Subcutaneous abdominal adipose tissue (tissue), 5 donors: Measurements from ENCODE around the gene GPC1.

ENCODE experiments used
- H3K27ac ChIP-seq: one replicate; pipeline ENCODE4 v1.7.0; 2013; ENCODE audit warnings: low read depth, mild to moderate bottlenecking, inconsistent platforms, low read length, moderate library complexity
- H3K27me3 ChIP-seq, 5 donors: one replicate each; pipeline ENCODE4 v1.7.0; 2013; ENCODE audit warnings: low read length in 5 of 5, inconsistent platforms in 1 of 5; ENCODE audit not compliant: control insufficient read depth in 5 of 5, insufficient read depth in 4 of 5
- H3K36me3 ChIP-seq, 5 donors: one replicate each; pipeline ENCODE4 v1.7.0; 2013; ENCODE audit warnings: low read length in 5 of 5; ENCODE audit not compliant: control insufficient read depth in 5 of 5, insufficient read depth in 5 of 5
- H3K4me1 ChIP-seq, 5 donors: one replicate each; pipeline ENCODE4 v1.7.0; 2013; ENCODE audit warnings: low read length in 5 of 5, mild to moderate bottlenecking in 3 of 5, moderate library complexity in 1 of 5; ENCODE audit not compliant: control insufficient read depth in 5 of 5, insufficient read depth in 5 of 5
- H3K4me3 ChIP-seq, 5 donors: one replicate each; pipeline ENCODE4 v1.7.0; 2013; ENCODE audit warnings: low read length in 5 of 5, low read depth in 1 of 5
- H3K9ac ChIP-seq, 5 donors: one replicate each; pipeline ENCODE4 v1.7.0; 2013; ENCODE audit warnings: low read length in 5 of 5, mild to moderate bottlenecking in 4 of 5, moderate library complexity in 3 of 5
- H3K9me3 ChIP-seq, 5 donors: one replicate each; pipeline ENCODE4 v1.7.0; 2013; ENCODE audit warnings: low read length in 5 of 5; ENCODE audit not compliant: control insufficient read depth in 5 of 5
- donor health status: healthy.
- donor health status: healthy.
- donor health status: healthy.
- donor health status: healthy.
- donor health status: healthy.

Gene GPC1

DNA sequence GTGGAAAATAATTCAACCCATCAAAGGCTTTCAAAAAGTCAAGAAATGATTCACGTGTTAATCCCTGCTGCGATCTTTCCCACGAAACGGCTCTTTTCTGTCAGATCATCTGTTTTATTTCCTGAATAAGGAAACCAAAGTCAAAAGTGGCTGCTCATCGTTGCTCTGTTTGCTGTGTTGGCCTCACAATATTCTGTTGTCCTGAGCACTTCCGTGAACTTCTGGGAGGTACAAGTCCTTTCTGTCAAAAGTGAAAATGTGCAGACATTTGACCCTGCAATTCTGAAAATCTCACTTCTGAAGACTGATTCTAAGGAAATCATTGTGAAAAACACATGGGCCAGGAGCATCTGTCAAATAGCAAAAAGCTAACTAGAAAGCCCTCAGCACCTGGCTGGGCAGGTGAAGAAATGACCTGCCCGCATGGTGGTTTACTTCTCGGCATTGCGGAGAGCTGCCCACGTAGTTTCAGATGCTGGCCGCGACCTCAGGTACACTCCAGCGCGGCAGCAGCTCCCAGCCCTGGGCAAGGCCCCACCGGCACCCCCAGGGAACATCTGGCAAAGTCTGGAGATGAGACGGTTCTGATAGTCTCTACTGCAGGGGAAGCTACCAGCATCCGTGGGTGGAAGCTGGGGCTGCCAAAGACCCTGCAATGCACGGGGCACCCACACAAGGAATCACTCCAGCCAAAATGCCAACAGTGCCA lies 31.9 kb upstream of the GPC1 start:
- H3K4me3 ChIP-seq, result no peak overlapping the region
- peaks cover 0 to 15% (median 9%) of the 10 kb centered on the region in 5 donors for H3K27me3 ChIP-seq
- H3K4me1 ChIP-seq, result no peaks in the 10 kb centered on the region
- no peak overlapping the region for H3K9ac ChIP-seq
- no peaks in the 10 kb centered on the region for H3K36me3 ChIP-seq
- no peak overlapping the region for H3K27ac ChIP-seq
- H3K9me3 ChIP-seq, result no peaks in the 10 kb centered on the region

DNA sequence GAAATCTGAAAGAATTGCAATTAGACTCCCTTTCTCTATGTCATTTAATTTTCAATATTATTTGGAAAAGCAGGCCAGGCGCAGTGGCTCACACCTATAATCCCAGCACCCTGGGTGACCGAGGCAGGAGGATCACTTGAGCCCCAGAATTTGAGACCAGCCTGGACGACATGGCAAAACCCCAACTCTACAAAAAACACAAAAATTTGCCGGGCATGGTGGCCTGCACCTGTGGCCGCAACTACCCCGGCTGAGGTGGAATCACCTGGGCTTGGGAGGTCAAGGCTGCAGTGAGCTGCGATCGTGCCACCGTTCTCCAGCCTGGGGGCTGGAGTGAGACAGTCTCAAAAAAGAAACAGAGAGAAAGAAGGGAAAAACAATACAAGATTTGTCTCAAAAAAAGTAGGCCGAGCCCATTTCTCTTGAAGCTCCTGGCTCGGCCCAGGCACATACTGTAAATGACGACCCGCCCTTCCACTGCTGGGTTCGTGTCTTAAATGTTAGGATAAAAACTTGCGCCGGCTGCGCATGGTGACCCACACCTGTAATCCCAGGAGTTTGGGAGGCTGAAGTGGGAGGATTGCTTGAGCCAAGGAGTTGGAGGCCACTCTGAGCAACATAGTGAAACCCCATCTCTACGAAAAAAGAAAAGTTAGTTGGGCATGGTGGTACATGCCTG lies 31.1 kb upstream of the GPC1 start:
- no peak overlapping the region for H3K4me3 ChIP-seq
- no peaks in the 10 kb centered on the region for H3K4me1 ChIP-seq
- H3K27me3 ChIP-seq, result peaks cover 0 to 15% (median 9%) of the 10 kb centered on the region in 5 donors
- H3K9me3 ChIP-seq, result no peaks in the 10 kb centered on the region
- no peaks in the 10 kb centered on the region for H3K36me3 ChIP-seq
- no peak overlapping the region for H3K9ac ChIP-seq
- no peak overlapping the region for H3K27ac ChIP-seq

DNA sequence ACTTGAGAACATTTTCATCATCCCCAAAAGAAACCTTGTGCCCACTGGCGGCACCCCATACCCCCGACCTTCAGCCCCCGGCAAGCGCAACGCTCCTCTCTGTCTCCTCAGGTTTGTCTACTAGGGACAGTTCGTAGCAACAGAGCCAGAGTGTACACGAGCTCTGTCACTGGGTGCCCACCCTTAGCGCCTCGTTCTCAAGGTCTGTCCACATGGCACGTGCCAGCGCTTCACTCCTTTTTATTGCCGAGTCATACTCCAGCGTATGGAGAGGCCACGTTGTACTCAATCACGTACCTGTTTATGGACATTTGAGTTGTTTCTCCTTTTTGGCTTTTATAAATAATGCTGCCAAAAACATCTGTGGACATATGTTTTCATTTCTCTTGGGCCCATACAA lies 30.3 kb upstream of the GPC1 start:
- H3K36me3 ChIP-seq, result no peaks in the 10 kb centered on the region
- H3K9me3 ChIP-seq, result no peaks in the 10 kb centered on the region
- H3K4me1 ChIP-seq, result no peaks in the 10 kb centered on the region
- H3K9ac ChIP-seq, result no peak overlapping the region
- no peak overlapping the region for H3K4me3 ChIP-seq
- no peak overlapping the region for H3K27ac ChIP-seq
- H3K27me3 ChIP-seq, result peaks cover 0 to 15% (median 9%) of the 10 kb centered on the region in 5 donors

DNA sequence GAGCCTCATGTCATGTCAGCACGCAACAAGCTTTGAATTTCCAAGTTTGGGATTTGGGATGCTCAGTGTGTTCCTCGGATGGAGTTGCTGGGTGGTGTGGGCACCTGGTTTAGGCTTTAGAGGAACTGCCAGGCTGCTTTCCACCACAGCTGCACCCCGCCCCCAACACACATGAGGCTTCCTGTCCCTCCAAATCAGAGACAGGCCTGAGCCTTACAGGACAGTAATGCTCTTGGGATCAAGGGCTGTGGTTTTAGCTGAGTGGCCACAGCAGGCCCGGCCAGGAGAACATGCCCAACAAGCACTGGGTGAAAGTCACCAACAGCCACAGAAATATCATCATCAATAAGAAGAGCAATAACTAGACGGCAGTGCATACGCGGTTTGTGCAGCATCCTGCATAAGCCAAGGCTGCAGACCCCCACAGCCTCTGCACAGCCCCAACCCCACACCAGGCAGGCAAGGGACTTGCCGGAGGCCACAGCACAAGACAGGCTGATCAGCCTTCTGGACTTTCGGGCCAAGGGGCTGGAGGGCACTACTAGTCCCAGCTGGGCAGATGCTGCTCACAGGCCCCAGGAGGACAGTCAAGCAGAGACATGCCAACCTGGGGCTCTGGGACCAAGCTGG lies 29.7 kb upstream of the GPC1 start:
- H3K4me1 ChIP-seq, result no peaks in the 10 kb centered on the region
- peaks cover 0 to 10% (median 9%) of the 10 kb centered on the region in 5 donors for H3K27me3 ChIP-seq
- H3K9me3 ChIP-seq, result no peaks in the 10 kb centered on the region
- no peaks in the 10 kb centered on the region for H3K36me3 ChIP-seq
- H3K9ac ChIP-seq, result no peak overlapping the region
- H3K4me3 ChIP-seq, result no peak overlapping the region
- H3K27ac ChIP-seq, result no peak overlapping the region

GRCh38 chr2:240407090-240407489 lies 28.4 kb upstream of the GPC1 start:
- Histone ChIP-seq H3K36me3 (no peaks in the 10 kb centered on the region), H3K27ac (no peak overlapping the region), H3K9me3 (no peaks in the 10 kb centered on the region), H3K4me3 (no peak overlapping the region), H3K27me3 (peaks cover 0 to 9% (median 0%) of the 10 kb centered on the region in 5 donors), H3K4me1 (peaks cover 0 to 2% (median 0%) of the 10 kb centered on the region in 5 donors), H3K9ac (no peak overlapping the region)

DNA sequence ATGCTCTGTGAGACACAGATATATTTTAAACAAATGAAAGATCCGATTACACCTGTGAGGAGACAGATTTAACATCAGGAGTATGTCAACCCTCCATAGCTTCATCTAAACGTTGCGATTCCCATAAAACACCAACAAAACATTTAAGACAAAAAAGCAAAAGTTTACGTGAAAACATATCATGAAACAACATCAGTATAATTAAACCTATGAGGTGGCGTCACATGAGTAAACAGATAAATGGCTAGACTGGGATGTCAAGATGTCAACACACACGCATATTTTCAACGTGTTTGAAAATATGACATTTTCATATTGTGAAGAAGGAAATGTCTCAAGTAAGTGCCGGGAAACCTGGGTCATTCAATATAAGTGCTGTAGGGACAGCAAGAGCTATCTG lies 25.5 kb upstream of the GPC1 start:
- no peaks in the 10 kb centered on the region for H3K36me3 ChIP-seq
- H3K4me1 ChIP-seq, result peaks cover 0 to 6% (median 0%) of the 10 kb centered on the region in 5 donors
- peaks cover 0 to 15% (median 3%) of the 10 kb centered on the region in 5 donors for H3K27me3 ChIP-seq
- H3K27ac ChIP-seq, result no peak overlapping the region
- no peaks in the 10 kb centered on the region for H3K9me3 ChIP-seq
- no peak overlapping the region for H3K4me3 ChIP-seq
- no peak overlapping the region for H3K9ac ChIP-seq

GRCh38 chr2:240410808-240411207 lies 24.7 kb upstream of the GPC1 start:
- H3K9me3 ChIP-seq, result no peaks in the 10 kb centered on the region
- no peak overlapping the region for H3K4me3 ChIP-seq
- no peak overlapping the region for H3K9ac ChIP-seq
- H3K27me3 ChIP-seq, result peaks cover 0 to 15% (median 3%) of the 10 kb centered on the region in 5 donors
- H3K4me1 ChIP-seq, result peaks cover 0 to 6% (median 0%) of the 10 kb centered on the region in 5 donors
- no peak overlapping the region for H3K27ac ChIP-seq
- H3K36me3 ChIP-seq, result no peaks in the 10 kb centered on the region

DNA sequence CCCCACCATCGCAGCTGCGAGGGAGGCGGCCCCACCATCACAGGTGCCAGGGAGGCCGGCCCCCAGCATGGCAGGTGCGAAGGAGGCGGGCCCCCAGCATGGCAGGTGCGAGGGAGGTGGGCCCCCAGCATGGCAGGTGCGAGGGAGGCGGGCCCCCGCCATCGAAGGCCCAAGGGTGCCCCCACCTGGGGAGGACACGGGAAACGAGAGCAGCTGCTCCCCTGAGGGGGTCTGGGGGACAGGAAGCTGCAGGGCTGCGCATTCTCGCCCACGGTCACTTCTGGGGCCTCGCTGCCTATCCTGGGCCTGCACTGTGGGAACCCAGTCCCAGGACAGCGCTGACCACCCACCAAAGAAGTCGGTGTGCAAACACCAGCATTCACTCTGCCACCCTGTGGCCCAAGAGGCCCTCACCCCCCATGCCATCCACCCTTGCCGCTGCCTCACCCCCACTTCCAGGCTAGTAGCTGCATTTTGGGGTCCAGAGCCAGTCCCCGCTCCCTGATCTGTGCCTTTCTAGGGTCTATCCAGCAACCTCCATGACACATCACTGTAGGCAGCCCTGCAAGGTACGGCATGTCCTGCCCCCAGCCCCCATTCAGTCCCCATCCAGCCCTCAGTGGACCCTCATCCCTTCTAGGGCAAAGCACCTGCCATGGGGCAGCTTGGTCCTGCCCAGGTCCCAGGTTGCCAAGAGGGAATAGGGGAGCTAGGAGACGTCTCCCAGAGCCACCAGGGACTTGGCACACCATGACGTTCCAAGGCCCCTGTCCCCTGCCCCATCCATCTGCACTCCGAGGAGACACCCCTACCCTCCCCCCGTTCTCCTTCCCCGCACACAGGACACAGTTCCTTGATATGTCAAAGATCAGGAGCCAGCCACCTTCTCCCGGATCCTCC lies 24.0 kb upstream of the GPC1 start:
- Histone ChIP-seq H3K4me3 (no peak overlapping the region), H3K9ac (no peak overlapping the region), H3K36me3 (no peaks in the 10 kb centered on the region), H3K27ac (no peak overlapping the region), H3K9me3 (no peaks in the 10 kb centered on the region), H3K27me3 (peaks cover 0 to 15% (median 3%) of the 10 kb centered on the region in 5 donors), H3K4me1 (peaks cover 0 to 6% (median 0%) of the 10 kb centered on the region in 5 donors)

GRCh38 chr2:240412211-240412861 lies 23.1 kb upstream of the GPC1 start:
- Histone ChIP-seq H3K4me1 (peaks cover 0 to 6% (median 0%) of the 10 kb centered on the region in 5 donors), H3K27ac (no peak overlapping the region), H3K27me3 (peaks cover 0 to 15% (median 3%) of the 10 kb centered on the region in 5 donors), H3K4me3 (no peak overlapping the region), H3K9me3 (no peaks in the 10 kb centered on the region), H3K9ac (no peak overlapping the region), H3K36me3 (no peaks in the 10 kb centered on the region)
